K562 (cell line): ENCODE results near the gene FUBP3. TPM values are rescaled to one million over a fixed set of nuclear protein-coding genes. Genes with fewer than 3 reads are reported as not detected.

ENCODE experiments used
- ARID4B ChIP-seq: sonication (generic); formaldehyde crosslinking; IDR thresholded peaks from 2 replicates; pipeline ENCODE4 v1.8.0; 2022; ENCODE audit warnings: mild to moderate bottlenecking, missing genetic modification reagents
- BRCA1 ChIP-seq, 2 experiments: fragments of 450-650 bp in 1 of 2; sonication (generic) in 1 of 2; formaldehyde crosslinking in 1 of 2; IDR thresholded peaks; 2 replicates each; pipeline versions ENCODE4 v1.5.0 to v1.6.1; 2017 to 2020; ENCODE audit warnings: mild to moderate bottlenecking in 1 of 2, missing genetic modification reagents in 1 of 2
- CCNT2 ChIP-seq: IDR thresholded peaks from 2 replicates; pipeline ENCODE4 v1.6.1; 2011; ENCODE audit warnings: borderline replicate concordance, low read depth, mild to moderate bottlenecking, moderate library complexity, mixed read lengths, low read length; ENCODE audit not compliant: insufficient read length; ENCODE audit errors: extremely low read depth
- CEBPB ChIP-seq: fragments of 450-650 bp; IDR thresholded peaks from 2 replicates; pipeline ENCODE4 v1.6.1; 2016; ENCODE audit warnings: missing genetic modification characterization, missing compliant biosample characterization
- CEBPG ChIP-seq, 3 experiments: fragments of 200-800 bp in 1 of 3; sonication (Bioruptor generic) in 1 of 3; sonication (generic) in 1 of 3; formaldehyde crosslinking in 1 of 3; IDR thresholded peaks in 2 of 3; conservative IDR thresholded peaks in 1 of 3; 2 replicates each; pipeline versions ENCODE4 v1.6.1 to v1.8.0; 2016 to 2022; ENCODE audit warnings: missing compliant biosample characterization in 2 of 3, missing genetic modification characterization in 2 of 3, mild to moderate bottlenecking in 1 of 3, missing genetic modification reagents in 1 of 3
- CGGBP1 ChIP-seq: fragments of 250-450 bp; sonication (Bioruptor Pico); IDR thresholded peaks from 2 replicates; pipeline ENCODE4 v1.9.0; 2021; ENCODE audit warnings: mild to moderate bottlenecking
- EGR1 ChIP-seq: fragments of 450-650 bp; conservative IDR thresholded peaks from 2 replicates; pipeline ENCODE4 v1.6.1; 2017; ENCODE audit warnings: mild to moderate bottlenecking
- ETV1 ChIP-seq: fragments of 450-650 bp; conservative IDR thresholded peaks from 2 replicates; pipeline ENCODE4 v1.6.1; 2016; ENCODE audit warnings: missing genetic modification characterization, control low read depth, low read depth, missing compliant biosample characterization
- GTF2B ChIP-seq: IDR thresholded peaks from 2 replicates; pipeline ENCODE4 v1.6.1; 2011; ENCODE audit not compliant: insufficient read length; ENCODE audit errors: extremely low read depth
- HINFP ChIP-seq: fragments of 450-650 bp; conservative IDR thresholded peaks from 2 replicates; pipeline ENCODE4 v1.6.1; 2016; ENCODE audit warnings: missing genetic modification characterization, low read depth, mild to moderate bottlenecking, control low read depth, missing compliant biosample characterization
- KDM2B ChIP-seq: fragments of 250-450 bp; sonication (Bioruptor Pico); IDR thresholded peaks from 2 replicates; pipeline ENCODE4 v1.8.0; 2021; ENCODE audit warnings: mild to moderate bottlenecking, moderate library complexity
- KDM5B ChIP-seq: fragments of 200-600 bp; sonication (generic); IDR thresholded peaks from 2 replicates; pipeline ENCODE4 v1.6.1; 2012; ENCODE audit warnings: low read depth, mild to moderate bottlenecking, moderate library complexity, low read length, control low read depth, inconsistent platforms; ENCODE audit not compliant: insufficient replicate concordance
- MYNN ChIP-seq, 2 experiments: sonication (generic); formaldehyde crosslinking in 1 of 2; IDR thresholded peaks; 2 replicates each; pipeline versions ENCODE4 v1.5.0 to v1.6.1; 2016 to 2020; ENCODE audit warnings: antibody characterized with exemption in 1 of 2, missing genetic modification reagents in 1 of 2
- POLR2G ChIP-seq: fragments of 200-400 bp; formaldehyde crosslinking; IDR thresholded peaks from 2 replicates; pipeline ENCODE4 v1.6.1; 2017; ENCODE audit warnings: low read depth, mild to moderate bottlenecking, antibody characterized with exemption, low read length, moderate library complexity
- ZNF511 ChIP-seq: sonication (generic); formaldehyde crosslinking; IDR thresholded peaks from 2 replicates; pipeline ENCODE4 v1.8.0; 2022; ENCODE audit warnings: mild to moderate bottlenecking, missing genetic modification reagents
- ZNF79 ChIP-seq: fragments of 250-450 bp; sonication (Bioruptor Pico); IDR thresholded peaks from 2 replicates; pipeline ENCODE4 v1.4.0; 2020; ENCODE audit warnings: low read depth, mild to moderate bottlenecking, moderate library complexity
- polyA plus RNA-seq, 8 experiments: library from polyadenylated mRNA; depleted of rRNA in 4 of 8; stranded (reverse) in 5 of 8; unstranded in 3 of 8; fragments of >200 nt; fragmentation: Nextera tagmentation in 2 of 8; fragmentation: Illumina TruSeq in 1 of 8; extraction: Ambion mirVana in 2 of 8; extraction: Trizol in 1 of 8; gene quantifications; 2 replicates each; pipeline versions ENCODE4 v1.2.1 to v1.2.3, GENCODE V29; 2011 to 2014; ENCODE audit warnings: inconsistent platforms in 1 of 8, missing spikeins in 1 of 8
- total RNA-seq, 7 experiments: library from RNA; depleted of rRNA in 6 of 7; stranded (reverse); fragments of >200 nt in 6 of 7; fragmentation: Illumina TruSeq in 2 of 7; extraction: Trizol in 2 of 7; gene quantifications; 2 replicates each; pipeline versions ENCODE4 v1.2.1 to v1.2.3, GENCODE V29; 2011 to 2021; ENCODE audit warnings: low replicate concordance in 1 of 7

The FUBP3 gene
- total and polyA plus RNA-seq, 9 of the 15 experiments (the other 6 are each of a cell fraction or from before 2014, with no cell fraction given), result 3.0 to 64.0 (median 48.1) TPM

- TF ChIP-seq ZNF511 (peak; percentile 61; the same call in 1 of the 2 replicates), EGR1 (0 out of 2 replicates have a peak, but pooled peaks have one; percentile 21), ETV1 (tag) (0 out of 2 replicates have a peak, but pooled peaks have one; percentile 7), CEBPB (peak; percentile 49), KDM2B (CRISPR knock-in tag) (0 out of 2 replicates have a peak, but pooled peaks have one; percentile 15), GTF2B (no peak), BRCA1 (IDR thresholded peaks at IDR 0.05) (no peak), BRCA1 (CRISPR knock-in tag; IDR thresholded peaks at IDR 0.05) (0 out of 2 replicates have a peak, but pooled peaks have one; percentile 43), MYNN (IDR thresholded peaks at IDR 0.05) (no peak), MYNN (CRISPR knock-in tag; IDR thresholded peaks at IDR 0.05) (no peak), ARID4B (CRISPR knock-in tag) (peak; percentile 65), ZNF79 (CRISPR knock-in tag) (no peak), HINFP (tag) (no peak), POLR2G (peak; percentile 71), CEBPG (CRISPR knock-in tag; IDR thresholded peaks at IDR 0.05) (no peak; the same call in 1 of the 2 replicates), CEBPG (tag; conservative IDR thresholded peaks at IDR 0.05 in 1 of 2, IDR thresholded peaks at IDR 0.05 in 1 of 2) (peak in 1 of 2 experiments; percentile 50; a peak in 1 of 4 replicates), CGGBP1 (no peak), KDM5B (no peak), CCNT2 (peak; percentile 14)
Measured at GRCh38 chr9:130681769-130682420, 102.5 kb downstream of the FUBP3 start (continued).
